Right renal cortex interstitium (tissue), 3 donors: ENCODE measurements around the gene MYO1E. TPM values are rescaled to one million over a fixed set of nuclear protein-coding genes. Genes with fewer than 3 reads are reported as not detected.
"Not testable (repeated sequence)": the region's sequence is repeated elsewhere in the genome, so short reads cannot be mapped to it uniquely, and the experiment has no call there.

Experiments used
- DNase-seq, 3 donors: peaks; one replicate each; pipeline ENCODE4 v3.0.0-alpha.2; 2013; ENCODE audit warnings: low read depth in 3 of 3, low spot score in 2 of 3
- polyA plus RNA-seq, 3 donors: library from polyadenylated mRNA; unstranded; fragments of 120-200 nt; gene quantifications; one replicate each; pipeline ENCODE4 v1.2.1, GENCODE V29; 2013; ENCODE audit not compliant: insufficient read length in 3 of 3

MYO1E gene
- polyA plus RNA-seq, 3 donors, result 160 to 180 (median 161) TPM

- no peak for DNase-seq
Observed at GRCh38 chr15:59296181-59296617, 76.5 kb downstream of the MYO1E start.

GRCh38 chr15:59295261-59296001, 77.2 kb downstream of the MYO1E start:
- DNase-seq, result no peak

- DNase-seq, result no peak
Observed at GRCh38 chr15:59294574-59295260, 78.0 kb downstream of the MYO1E start.

GRCh38 chr15:59292442-59293151, 80.1 kb downstream of the MYO1E start:
- DNase-seq, result no peak

- no peak for DNase-seq
Observed at GRCh38 chr15:59291213-59291549, 81.5 kb downstream of the MYO1E start.

GRCh38 chr15:59290295-59291212, 82.1 kb downstream of the MYO1E start:
- no peak for DNase-seq

GRCh38 chr15:59289574-59289973, 83.1 kb downstream of the MYO1E start:
- no peak for DNase-seq

GRCh38 chr15:59283717-59284391, 88.8 kb downstream of the MYO1E start:
- DNase-seq, result no peak

- no peak for DNase-seq
Observed at GRCh38 chr15:59282515-59283337, 89.9 kb downstream of the MYO1E start.

- no peak for DNase-seq
Observed at GRCh38 chr15:59281699-59282098, 91.0 kb downstream of the MYO1E start.

GRCh38 chr15:59280855-59281254, 91.8 kb downstream of the MYO1E start:
- no peak for DNase-seq

- DNase-seq, result not testable (repeated sequence)
Observed at GRCh38 chr15:59280292-59280691, 92.4 kb downstream of the MYO1E start.

GRCh38 chr15:59279023-59279422, 93.6 kb downstream of the MYO1E start:
- no peak for DNase-seq

GRCh38 chr15:59278120-59278519, 94.6 kb downstream of the MYO1E start:
- no peak for DNase-seq

GRCh38 chr15:59276225-59277178, 96.2 kb downstream of the MYO1E start:
- no peak for DNase-seq

- DNase-seq, result no peak
Observed at GRCh38 chr15:59274126-59274970, 98.3 kb downstream of the MYO1E start.

- DNase-seq, result no peak
Observed at GRCh38 chr15:59273234-59273633, 99.4 kb downstream of the MYO1E start.
